GM18858 (cell line): ENCODE results near the gene KIFC1.

ENCODE experiments used
- ATAC-seq: cut with Tn5 transposase; IDR thresholded peaks from one replicate; pipeline ENCODE4 v1.9.1; 2021; ENCODE audit not compliant: unreplicated experiment

KIFC1 gene

GRCh38 chr6:33424855-33425667, 33.4 kb downstream of the KIFC1 start:
- ATAC-seq, result no peak

DNA sequence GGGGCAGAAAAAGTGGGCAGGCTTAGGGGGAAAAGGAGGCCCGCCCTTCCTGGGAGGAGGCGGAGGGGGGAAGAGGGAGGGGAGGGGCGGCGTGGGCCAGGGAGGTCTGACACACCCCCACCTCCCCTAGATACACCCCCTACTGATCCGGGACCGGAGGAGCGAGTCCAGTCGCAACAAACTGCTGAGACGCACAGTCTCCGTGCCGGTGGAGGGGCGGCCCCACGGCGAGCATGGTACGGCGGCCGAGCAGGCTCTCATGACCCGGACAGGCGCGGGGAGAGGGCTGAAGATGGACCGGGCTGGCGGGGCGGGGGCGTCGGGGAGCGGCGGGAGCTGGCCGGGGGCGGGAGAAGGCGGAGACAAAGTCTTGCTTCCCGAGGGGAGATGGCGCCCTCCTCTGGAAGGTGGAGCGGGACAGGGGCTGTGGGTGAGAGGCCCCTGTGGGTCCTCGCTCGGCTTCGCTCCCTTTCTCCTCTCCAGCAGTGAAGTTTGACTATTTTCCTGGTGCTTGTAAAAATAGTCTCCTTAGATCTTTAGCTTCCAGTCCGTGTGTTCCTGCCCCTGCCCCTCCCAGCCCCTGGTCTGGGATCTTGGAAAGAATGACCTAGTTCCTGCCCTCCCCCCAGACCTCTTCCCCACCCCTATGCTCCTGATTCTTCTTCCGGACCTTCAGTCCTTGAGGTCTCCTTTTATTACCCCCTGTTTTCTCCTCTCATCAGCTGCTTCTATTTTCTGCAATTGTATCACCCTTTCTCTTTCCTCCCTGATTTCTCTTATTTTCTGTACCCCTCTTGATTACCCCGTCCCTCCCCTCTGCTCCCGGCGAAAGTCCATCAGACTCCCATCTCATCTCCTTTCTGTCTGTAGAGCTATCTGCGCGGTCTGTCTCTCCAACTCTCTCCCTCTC, 34.3 kb downstream of the KIFC1 start:
- no peak for ATAC-seq

DNA sequence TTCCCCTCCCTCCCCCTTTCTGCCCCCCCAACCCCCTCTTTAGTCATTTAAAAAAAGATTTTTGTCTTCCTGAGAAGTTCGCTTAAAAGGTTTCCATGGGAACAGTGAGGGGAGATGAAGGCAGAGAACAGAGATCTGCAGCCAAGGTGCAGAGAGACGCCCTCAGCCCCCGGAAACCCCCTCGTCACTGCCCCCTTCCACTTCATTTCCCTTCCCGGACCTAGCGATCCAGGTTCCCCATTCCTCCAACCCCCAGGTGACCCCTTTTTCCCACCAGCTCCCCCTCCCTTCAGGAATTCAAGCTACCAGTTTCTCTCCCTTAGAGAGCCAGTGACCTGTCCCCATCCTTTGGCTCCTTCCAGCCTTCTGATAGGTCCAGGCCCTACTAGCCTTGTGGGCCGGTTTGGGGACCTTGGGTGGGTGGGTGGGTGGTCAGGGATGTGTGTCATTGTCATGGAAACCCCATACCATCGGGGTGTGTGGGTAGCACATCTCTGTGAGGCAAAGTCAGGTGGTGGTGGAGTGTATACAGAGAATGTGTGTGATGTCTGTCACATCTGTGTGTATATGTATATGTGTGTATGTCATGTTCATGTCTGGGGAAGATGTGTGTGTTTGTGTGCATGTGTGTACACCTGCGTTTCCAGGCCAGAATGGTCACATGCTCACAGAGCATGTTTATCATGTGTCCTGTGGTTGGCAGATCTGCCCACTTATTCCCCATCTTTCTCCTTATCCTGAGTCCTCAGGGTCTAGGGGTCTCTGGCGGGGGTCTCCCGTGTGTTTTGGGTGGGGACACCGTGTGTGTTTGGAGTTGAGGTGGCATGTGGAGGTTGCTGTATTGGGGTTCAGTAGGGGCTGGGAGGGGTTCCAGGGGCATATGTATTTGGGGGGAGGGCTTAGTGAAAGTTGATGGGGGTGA, 35.2 kb downstream of the KIFC1 start:
- ATAC-seq, result no peak

GRCh38 chr6:33427585-33428223, 36.1 kb downstream of the KIFC1 start:
- no peak for ATAC-seq

DNA sequence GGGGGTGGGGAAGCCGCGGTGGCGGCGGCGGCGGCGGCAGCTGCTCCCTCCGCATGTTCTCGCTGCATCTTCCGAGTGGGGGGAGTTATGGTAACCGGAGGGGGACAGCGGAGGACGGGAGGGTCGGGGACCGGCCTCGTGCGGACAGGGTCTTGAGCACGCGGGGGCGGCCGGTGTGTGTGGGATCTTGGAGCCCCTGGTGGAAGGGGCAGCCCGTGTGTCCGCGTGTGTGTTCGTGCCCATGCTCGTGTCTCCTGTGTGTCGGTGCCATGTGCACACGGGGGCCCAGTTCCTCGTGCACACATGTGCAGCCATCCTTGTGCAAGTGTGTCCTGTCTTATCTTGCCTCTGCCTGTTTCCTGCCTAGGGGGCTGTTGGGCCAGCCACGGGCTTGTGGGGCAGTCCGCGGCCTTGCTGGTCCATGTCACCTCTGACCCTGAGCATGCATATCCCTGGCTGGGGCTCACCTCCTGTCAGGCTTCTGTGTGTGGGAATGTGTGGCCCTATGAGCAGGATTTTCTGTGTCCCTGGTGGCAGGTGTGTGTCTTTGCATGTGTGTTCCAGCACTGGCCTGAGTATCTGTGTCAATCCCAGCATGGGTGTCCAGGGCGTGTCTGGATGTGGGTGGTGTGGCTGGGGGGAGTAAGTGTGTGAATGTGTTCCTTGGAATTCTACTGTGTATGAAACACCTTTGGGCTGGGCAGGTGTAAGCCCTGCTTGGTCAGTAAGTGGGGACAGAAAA, 36.8 kb downstream of the KIFC1 start:
- ATAC-seq, result no peak

- ATAC-seq, result no peak
Measured at GRCh38 chr6:33428966-33429749, 37.5 kb downstream of the KIFC1 start.

DNA sequence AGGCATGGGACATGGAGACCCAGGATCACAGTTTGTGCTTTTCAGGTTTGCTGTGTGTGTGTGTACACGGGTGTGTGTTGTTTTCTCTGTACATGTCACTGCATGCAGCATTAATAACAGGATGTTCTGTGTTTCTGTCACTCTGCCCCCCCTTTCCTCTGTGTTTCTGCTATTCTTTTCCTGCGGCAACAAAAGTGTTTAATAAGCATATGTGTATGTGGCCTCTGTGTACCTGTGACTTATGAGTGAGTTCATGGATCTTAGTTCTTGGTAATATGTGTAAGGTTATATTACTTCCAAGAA, 38.1 kb downstream of the KIFC1 start:
- ATAC-seq, result no peak

DNA sequence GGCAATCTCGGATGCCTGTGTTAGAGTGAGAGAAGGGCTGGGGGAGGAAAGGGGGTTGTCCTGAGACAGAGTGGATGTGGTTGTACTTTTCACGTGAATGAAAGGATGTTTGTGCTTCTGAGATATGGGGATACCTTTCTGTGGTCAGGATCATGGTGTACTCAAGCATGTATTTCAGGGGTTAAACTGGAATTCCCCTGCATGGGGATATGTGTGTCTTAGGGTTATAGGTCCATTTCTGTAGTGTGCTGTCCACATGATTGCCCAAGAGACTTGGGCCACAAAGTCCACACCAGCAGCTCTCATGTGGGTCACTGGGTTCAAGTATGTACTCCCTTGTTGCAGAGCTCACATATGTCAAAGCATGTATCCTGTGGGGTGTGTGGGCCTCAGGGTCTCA, 38.7 kb downstream of the KIFC1 start:
- ATAC-seq, result no peak

GRCh38 chr6:33430991-33431879, 39.6 kb downstream of the KIFC1 start:
- ATAC-seq, result no peak

GRCh38 chr6:33431880-33432541, 40.4 kb downstream of the KIFC1 start:
- no peak for ATAC-seq

GRCh38 chr6:33432546-33432945, 40.9 kb downstream of the KIFC1 start:
- ATAC-seq, result no peak

- ATAC-seq, result no peak
Measured at GRCh38 chr6:33433001-33433543, 41.4 kb downstream of the KIFC1 start.

- no peak for ATAC-seq
Measured at GRCh38 chr6:33433544-33434191, 42.0 kb downstream of the KIFC1 start.

DNA sequence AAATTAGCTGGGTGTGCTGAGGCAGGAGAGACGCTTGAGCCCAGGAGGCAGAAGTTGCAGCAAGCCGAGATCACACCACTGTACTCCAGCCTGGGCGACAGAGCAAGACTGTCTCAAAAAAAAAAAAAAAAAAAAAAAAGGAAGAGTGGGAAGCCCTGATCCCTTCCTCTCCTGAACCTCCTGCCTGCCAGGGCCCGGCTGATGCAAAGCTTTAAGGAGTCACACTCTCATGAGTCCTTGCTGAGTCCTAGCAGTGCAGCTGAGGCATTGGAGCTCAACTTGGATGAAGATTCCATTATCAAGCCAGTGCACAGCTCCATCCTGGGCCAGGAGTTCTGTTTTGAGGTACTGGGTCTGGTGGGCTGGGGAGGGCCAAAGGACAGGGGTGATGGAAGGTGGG, 43.3 kb downstream of the KIFC1 start:
- no peak for ATAC-seq

DNA sequence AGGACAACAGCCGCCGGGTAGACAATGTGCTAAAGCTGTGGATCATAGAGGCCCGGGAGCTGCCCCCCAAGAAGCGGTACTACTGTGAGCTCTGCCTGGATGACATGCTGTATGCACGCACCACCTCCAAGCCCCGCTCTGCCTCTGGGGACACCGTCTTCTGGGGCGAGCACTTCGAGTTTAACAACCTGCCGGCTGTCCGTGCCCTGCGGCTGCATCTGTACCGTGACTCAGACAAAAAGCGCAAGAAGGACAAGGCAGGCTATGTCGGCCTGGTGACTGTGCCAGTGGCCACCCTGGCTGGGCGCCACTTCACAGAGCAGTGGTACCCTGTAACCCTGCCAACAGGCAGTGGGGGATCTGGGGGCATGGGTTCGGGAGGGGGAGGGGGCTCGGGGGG, 46.0 kb downstream of the KIFC1 start:
- no peak for ATAC-seq

DNA sequence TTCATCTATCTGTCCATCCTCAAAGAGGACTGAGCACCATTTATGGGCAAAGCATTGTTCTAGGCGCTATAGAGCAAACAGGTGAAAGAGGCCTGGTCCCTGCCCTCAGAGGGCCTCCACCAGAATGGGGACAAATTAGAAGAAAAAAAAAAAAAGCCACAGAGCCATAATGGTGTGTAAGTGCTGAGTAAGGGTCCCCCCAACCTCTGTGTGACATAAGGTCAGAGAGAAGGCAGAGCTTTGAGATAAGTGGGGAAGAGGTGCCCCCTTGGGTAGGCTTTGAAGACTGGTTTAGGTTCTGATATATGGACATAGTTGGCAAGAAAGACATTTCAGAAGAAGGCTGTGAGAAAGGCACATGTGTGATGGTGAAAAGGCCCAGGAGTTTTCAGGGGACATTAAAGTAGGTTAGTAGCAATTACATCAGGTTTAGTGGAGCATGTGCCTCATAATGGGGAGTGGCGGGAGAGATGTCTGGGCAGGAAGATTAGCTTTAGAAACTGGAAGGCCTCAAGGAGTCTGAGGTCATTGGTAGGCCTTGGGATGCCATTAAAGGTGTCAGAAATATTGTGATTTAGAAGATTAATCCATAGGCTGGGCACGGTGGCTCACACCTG, 47.5 kb downstream of the KIFC1 start:
- no peak for ATAC-seq
